ENCODE results near the gene POTEC. TPM values are rescaled to one million over a fixed set of nuclear protein-coding genes. Genes with fewer than 3 reads are reported as not detected.
"Not testable (repeated sequence)": the region's sequence is repeated elsewhere in the genome, so short reads cannot be mapped to it uniquely, and the experiment has no call there.

POTEC gene
- not detected for total RNA-seq

- not testable (repeated sequence) for H3K36me3 Mint-ChIP-seq; DNase-seq (ENCODE audit: low spot score); H3K4me3 Mint-ChIP-seq; H3K27ac Mint-ChIP-seq; H3K4me1 Mint-ChIP-seq (ENCODE audit: low read depth in 2 of 2); H3K9me3 Mint-ChIP-seq; ATAC-seq; H3K27me3 Mint-ChIP-seq
Measured at GRCh38 chr18:14543446-14543964, at the start of gene POTEC. TSS of gene POTEC (minus strand) at chr18:14543600. CDS start at chr18:14543146, 454 bp downstream.

- ATAC-seq: no peak
- Mint-ChIP-seq H3K27ac (no peak overlapping the region), H3K36me3 (no peaks in the 10 kb centered on the region), H3K9me3 (peaks cover 3% of the 10 kb centered on the region), H3K27me3 (peaks cover 6 to 7% of the 10 kb centered on the region in 2 donors), H3K4me1 (ENCODE audit: low read depth in 2 of 2) (no peaks in the 10 kb centered on the region), H3K4me3 (no peak overlapping the region)
- no peak for DNase-seq (ENCODE audit: low spot score)
Measured at GRCh38 chr18:14577971-14578370, 34.6 kb upstream of the POTEC start.

- not testable (repeated sequence) for H3K4me3 Mint-ChIP-seq; H3K4me1 Mint-ChIP-seq (ENCODE audit: low read depth in 2 of 2); H3K36me3 Mint-ChIP-seq; H3K27me3 Mint-ChIP-seq; ATAC-seq; H3K27ac Mint-ChIP-seq; H3K9me3 Mint-ChIP-seq; DNase-seq (ENCODE audit: low spot score)
Measured at GRCh38 chr18:14559502-14559901, 16.1 kb upstream of the POTEC start.

GRCh38 chr18:14531659-14532058 lies 11.7 kb downstream of the POTEC start:
- not testable (repeated sequence) for ATAC-seq; H3K4me1 Mint-ChIP-seq (ENCODE audit: low read depth in 2 of 2); H3K9me3 Mint-ChIP-seq; DNase-seq (ENCODE audit: low spot score); H3K36me3 Mint-ChIP-seq; H3K4me3 Mint-ChIP-seq; H3K27ac Mint-ChIP-seq; H3K27me3 Mint-ChIP-seq

GRCh38 chr18:14510707-14511106 lies 32.7 kb downstream of the POTEC start:
- not testable (repeated sequence) for ATAC-seq, H3K4me3 Mint-ChIP-seq

GRCh38 chr18:14503691-14504090 lies 39.7 kb downstream of the POTEC start:
- H3K4me3 Mint-ChIP-seq; ATAC-seq; DNase-seq (ENCODE audit: low spot score); H3K4me1 Mint-ChIP-seq (ENCODE audit: low read depth in 2 of 2); H3K27me3 Mint-ChIP-seq; H3K36me3 Mint-ChIP-seq; H3K27ac Mint-ChIP-seq; H3K9me3 Mint-ChIP-seq: not testable (repeated sequence)

More at GRCh38 chr18:14510707-14511106, 32.7 kb downstream of the POTEC start:
- H3K27ac Mint-ChIP-seq; H3K36me3 Mint-ChIP-seq; H3K4me1 Mint-ChIP-seq (ENCODE audit: low read depth in 2 of 2); DNase-seq (ENCODE audit: low spot score); H3K9me3 Mint-ChIP-seq; H3K27me3 Mint-ChIP-seq: not testable (repeated sequence)

GRCh38 chr18:14501894-14502293 lies 41.5 kb downstream of the POTEC start:
- not testable (repeated sequence) for H3K4me3 Mint-ChIP-seq; H3K27ac Mint-ChIP-seq; H3K36me3 Mint-ChIP-seq; DNase-seq (ENCODE audit: low spot score); H3K4me1 Mint-ChIP-seq (ENCODE audit: low read depth in 2 of 2); H3K9me3 Mint-ChIP-seq; ATAC-seq; H3K27me3 Mint-ChIP-seq

- DNase-seq (ENCODE audit: low spot score); H3K4me1 Mint-ChIP-seq (ENCODE audit: low read depth in 2 of 2); H3K36me3 Mint-ChIP-seq; H3K4me3 Mint-ChIP-seq; H3K9me3 Mint-ChIP-seq; H3K27ac Mint-ChIP-seq; ATAC-seq: not testable (repeated sequence)
- peaks cover 12 to 14% of the 10 kb centered on the region in 2 donors for H3K27me3 Mint-ChIP-seq
Measured at GRCh38 chr18:14489256-14490014, 54.0 kb downstream of the POTEC start.

- not testable (repeated sequence) for H3K36me3 Mint-ChIP-seq; H3K4me3 Mint-ChIP-seq; H3K9me3 Mint-ChIP-seq; DNase-seq (ENCODE audit: low spot score); H3K4me1 Mint-ChIP-seq (ENCODE audit: low read depth in 2 of 2); H3K27ac Mint-ChIP-seq; ATAC-seq
- peaks cover 11 to 14% of the 10 kb centered on the region in 2 donors for H3K27me3 Mint-ChIP-seq
Measured at GRCh38 chr18:14488789-14489188, 54.6 kb downstream of the POTEC start.

GRCh38 chr18:14486926-14487580 lies 56.3 kb downstream of the POTEC start:
- not testable (repeated sequence) for H3K4me3 Mint-ChIP-seq; DNase-seq (ENCODE audit: low spot score); H3K4me1 Mint-ChIP-seq (ENCODE audit: low read depth in 2 of 2); H3K36me3 Mint-ChIP-seq; H3K27ac Mint-ChIP-seq; ATAC-seq; H3K9me3 Mint-ChIP-seq
- H3K27me3 Mint-ChIP-seq: peaks cover 9 to 14% of the 10 kb centered on the region in 2 donors

GRCh38 chr18:14479076-14479475 lies 64.3 kb downstream of the POTEC start:
- H3K27me3 Mint-ChIP-seq; H3K36me3 Mint-ChIP-seq; ATAC-seq; H3K4me3 Mint-ChIP-seq; H3K4me1 Mint-ChIP-seq (ENCODE audit: low read depth in 2 of 2); H3K27ac Mint-ChIP-seq; DNase-seq (ENCODE audit: low spot score); H3K9me3 Mint-ChIP-seq: not testable (repeated sequence)

- not testable (repeated sequence) for H3K4me3 Mint-ChIP-seq; H3K36me3 Mint-ChIP-seq; H3K27me3 Mint-ChIP-seq; H3K9me3 Mint-ChIP-seq; H3K27ac Mint-ChIP-seq; ATAC-seq; H3K4me1 Mint-ChIP-seq (ENCODE audit: low read depth in 2 of 2); DNase-seq (ENCODE audit: low spot score)
Measured at GRCh38 chr18:14475520-14475919, 67.9 kb downstream of the POTEC start.

- H3K27me3 Mint-ChIP-seq; H3K36me3 Mint-ChIP-seq; DNase-seq (ENCODE audit: low spot score); H3K4me1 Mint-ChIP-seq (ENCODE audit: low read depth in 2 of 2); H3K27ac Mint-ChIP-seq; ATAC-seq; H3K9me3 Mint-ChIP-seq; H3K4me3 Mint-ChIP-seq: not testable (repeated sequence)
Measured at GRCh38 chr18:14474752-14475151, 68.6 kb downstream of the POTEC start.

GRCh38 chr18:14474007-14474720 lies 69.2 kb downstream of the POTEC start:
- not testable (repeated sequence) for DNase-seq (ENCODE audit: low spot score); H3K9me3 Mint-ChIP-seq; H3K27ac Mint-ChIP-seq; H3K36me3 Mint-ChIP-seq; ATAC-seq; H3K4me1 Mint-ChIP-seq (ENCODE audit: low read depth in 2 of 2); H3K4me3 Mint-ChIP-seq; H3K27me3 Mint-ChIP-seq
